Measurements from ENCODE around the gene CORO7.
A peak's percentile ranks its signal among the peaks of the same experiment; 100 is the strongest.

CORO7 gene

GRCh38 chr16:4369007-4369733 lies 47.2 kb downstream of the CORO7 start:
- no peak for DNase-seq

GRCh38 chr16:4367393-4367856 lies 49.0 kb downstream of the CORO7 start:
- DNase-seq = no peak

GRCh38 chr16:4366016-4366415 lies 50.4 kb downstream of the CORO7 start:
- DNase-seq = no peak

- no peak for DNase-seq
Measured at GRCh38 chr16:4365615-4366014, 50.8 kb downstream of the CORO7 start.

- no peak for DNase-seq
Measured at GRCh38 chr16:4365014-4365406, 51.4 kb downstream of the CORO7 start.

GRCh38 chr16:4364196-4365013 lies 52.0 kb downstream of the CORO7 start:
- DNase-seq = no peak

GRCh38 chr16:4362476-4363135 lies 53.8 kb downstream of the CORO7 start:
- no peak for DNase-seq

GRCh38 chr16:4361944-4362311 lies 54.5 kb downstream of the CORO7 start:
- no peak for DNase-seq

GRCh38 chr16:4361033-4361943 lies 55.1 kb downstream of the CORO7 start:
- DNase-seq = no peak

GRCh38 chr16:4360538-4361021 lies 55.8 kb downstream of the CORO7 start:
- no peak for DNase-seq

- no peak for DNase-seq
Measured at GRCh38 chr16:4359914-4360313, 56.5 kb downstream of the CORO7 start.

- DNase-seq = peak; percentile 86
Measured at GRCh38 chr16:4358831-4359561, 57.4 kb downstream of the CORO7 start.

- no peak for DNase-seq
Measured at GRCh38 chr16:4358236-4358635, 58.2 kb downstream of the CORO7 start.

GRCh38 chr16:4356820-4357219 lies 59.6 kb downstream of the CORO7 start:
- no peak for DNase-seq

- no peak for DNase-seq
Measured at GRCh38 chr16:4354512-4355409, 61.6 kb downstream of the CORO7 start.

- no peak for DNase-seq
Measured at GRCh38 chr16:4353675-4354074, 62.7 kb downstream of the CORO7 start.

- DNase-seq = no peak
Measured at GRCh38 chr16:4352843-4353242, 63.6 kb downstream of the CORO7 start.

- DNase-seq = no peak
Measured at GRCh38 chr16:4351880-4352279, 64.5 kb downstream of the CORO7 start.

GRCh38 chr16:4350787-4351659 lies 65.4 kb downstream of the CORO7 start, which contains the start of gene PAM16:
TSS of gene PAM16 (minus strand) at chr16:4351321. CDS start at chr16:4351234, 87 bp downstream.
- peak; percentile 99 for DNase-seq

All from stimulated activated CD8-positive, alpha-beta memory T cell treated with anti-CD3 and anti-CD28 coated beads, Interleukin-4, amount 100 ng/mL, for 48 hours (primary cell).